Thyroid gland (tissue), 4 donors: ENCODE data around the gene LPCAT1. TPM values are rescaled to one million over a fixed set of nuclear protein-coding genes. Genes with fewer than 3 reads are reported as not detected.

ENCODE experiments used
- DNase-seq, 2 donors: peaks; one replicate each; pipeline ENCODE4 v3.0.0-alpha.2; 2019
- H3K27ac ChIP-seq, 3 donors: fragments of 200-600 bp; sonication (generic); 1 replicate in 2 of 3; 2 replicates in 1 of 3; pipeline ENCODE4 v1.5.1; 2016 to 2019; ENCODE audit warnings: mild to moderate bottlenecking in 1 of 3, moderate library complexity in 1 of 3
- H3K27me3 ChIP-seq: fragments of 200-600 bp; sonication (generic); one replicate; pipeline ENCODE4 v1.5.1; 2019
- H3K36me3 ChIP-seq, 2 donors: fragments of 200-600 bp; sonication (generic); one replicate each; pipeline ENCODE4 v1.5.1; 2016 to 2019
- H3K4me1 ChIP-seq, 2 donors: fragments of 200-600 bp; sonication (generic); one replicate each; pipeline ENCODE4 v1.5.1; 2017 to 2019
- H3K4me3 ChIP-seq, 3 donors: fragments of 200-600 bp; sonication (generic); replicated peaks in 1 of 3; 1 replicate in 2 of 3; 2 replicates in 1 of 3; pipeline ENCODE4 v1.5.1; 2016; ENCODE audit warnings: mild to moderate bottlenecking in 1 of 3
- H3K9me3 ChIP-seq: fragments of 200-600 bp; sonication (generic); one replicate; pipeline ENCODE4 v1.5.1; 2017
- CTCF ChIP-seq, 6 experiments: fragments of 200-600 bp in 3 of 6; fragments of 450-650 bp in 3 of 6; sonication (generic) in 3 of 6; IDR thresholded peaks; one replicate each; pipeline ENCODE4 v1.5.1; 2016 to 2019; ENCODE audit warnings: antibody characterized with exemption in 6 of 6, mild to moderate bottlenecking in 2 of 6, inconsistent platforms in 1 of 6, moderate library complexity in 1 of 6
- POLR2A ChIP-seq, 2 donors: fragments of 450-650 bp; IDR thresholded peaks; one replicate each; pipeline ENCODE4 v1.6.1; 2017; ENCODE audit warnings: antibody characterized with exemption in 2 of 2, mild to moderate bottlenecking in 2 of 2, moderate library complexity in 1 of 2
- WGBS, 2 donors: methylation state at CpG; one replicate each; pipeline ENCODE4 v1.1.5; 2017; 5-methylcytosine and 5-hydroxymethylcytosine counted together
- intact Hi-C: fragments of 100-400 bp; cut with DNase I; formaldehyde crosslinking; loops from one replicate; pipeline ENCODE4 v1.15.1; 2023
- total RNA-seq, 4 donors: library from RNA; depleted of rRNA; stranded (reverse); fragments of >200 nt; gene quantifications; one replicate each; pipeline ENCODE4 v1.2.3, GENCODE V29; 2016

LPCAT1 gene
- total RNA-seq, 4 donors from 2014 or later = 30.9 to 35.7 (median 33.3) TPM

DNA sequence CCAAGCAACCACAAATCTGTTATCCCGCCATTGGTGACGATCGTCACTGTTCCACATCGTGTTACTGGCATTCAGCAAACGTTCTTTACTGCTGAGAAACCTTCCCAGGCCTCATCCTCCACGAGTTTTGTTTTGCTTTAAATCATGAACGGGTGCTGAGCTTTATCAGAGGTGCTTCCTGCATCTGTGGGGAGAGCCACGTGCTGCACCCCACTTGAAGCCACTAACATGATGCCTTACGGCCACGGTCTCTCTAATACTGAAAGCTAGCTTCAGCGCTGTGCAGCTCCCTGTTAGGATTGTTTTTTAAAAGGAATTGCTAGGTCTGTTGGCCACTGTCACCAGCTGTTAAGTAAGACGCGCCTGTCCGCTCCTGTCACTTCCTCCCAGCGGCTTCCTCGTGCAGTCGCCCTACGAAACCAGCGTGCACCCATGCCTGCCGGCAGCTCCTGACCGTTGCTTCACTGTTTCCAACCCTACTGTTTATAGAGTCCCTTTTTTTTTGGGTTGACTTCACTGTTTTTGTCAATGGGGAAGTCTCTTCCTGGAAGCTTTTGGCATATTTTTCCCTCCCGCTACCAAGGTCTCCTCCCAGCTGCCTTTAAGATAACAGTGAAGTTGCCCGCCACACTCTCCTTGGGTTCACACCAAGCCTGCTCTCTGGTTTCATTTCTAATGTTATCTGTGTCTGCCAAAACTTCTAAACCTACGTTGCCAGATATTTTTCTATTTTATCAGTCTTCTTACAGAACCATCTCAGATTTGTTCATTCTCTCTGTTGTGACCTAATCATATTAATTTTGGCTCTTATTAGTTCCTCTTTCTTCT lies 20.3 kb downstream of the LPCAT1 start:
- H3K4me3 ChIP-seq = no peak overlapping the region
- TF ChIP-seq POLR2A (IDR thresholded peaks at IDR 0.05) (no peak), CTCF (IDR thresholded peaks at IDR 0.05) (no peak)
- no peak overlapping the region for H3K27ac ChIP-seq
- DNase-seq = no peak
- intact Hi-C loops = no loop called here
- peaks cover 0 to 11% of the 10 kb centered on the region in 2 donors for H3K4me1 ChIP-seq
- WGBS, 2 donors = 76 to 78% methylated on average over 24 of the region's 24 CpGs
- H3K9me3 ChIP-seq = no peaks in the 10 kb centered on the region
- no peaks in the 10 kb centered on the region for H3K36me3 ChIP-seq
- H3K27me3 ChIP-seq = no peaks in the 10 kb centered on the region

- WGBS, 2 donors = 95 to 99% methylated on average over 10 of the region's 10 CpGs
- Histone ChIP-seq H3K9me3 (no peaks in the 10 kb centered on the region), H3K27me3 (no peaks in the 10 kb centered on the region), H3K36me3 (no peaks in the 10 kb centered on the region), H3K27ac (no peak overlapping the region), H3K4me1 (peaks cover 0 to 11% of the 10 kb centered on the region in 2 donors), H3K4me3 (no peak overlapping the region)
- intact Hi-C loops = no loop called here
- TF ChIP-seq POLR2A (IDR thresholded peaks at IDR 0.05) = no peak
- DNase-seq = no peak
Observed at GRCh38 chr5:1502737-1503120, 21.0 kb downstream of the LPCAT1 start.

GRCh38 chr5:1502046-1502736 lies 21.6 kb downstream of the LPCAT1 start:
- Histone ChIP-seq H3K27me3 (no peaks in the 10 kb centered on the region), H3K9me3 (no peaks in the 10 kb centered on the region), H3K4me3 (no peak overlapping the region), H3K4me1 (peaks cover 0 to 11% of the 10 kb centered on the region in 2 donors), H3K27ac (no peak overlapping the region), H3K36me3 (no peaks in the 10 kb centered on the region)
- no peak for DNase-seq
- intact Hi-C loops = no loop called here
- 88 to 89% methylated on average over 19 to 20 of the region's 23 CpGs for WGBS, 2 donors
- TF ChIP-seq CTCF (IDR thresholded peaks at IDR 0.05) (no peak), POLR2A (IDR thresholded peaks at IDR 0.05) (no peak)

DNA sequence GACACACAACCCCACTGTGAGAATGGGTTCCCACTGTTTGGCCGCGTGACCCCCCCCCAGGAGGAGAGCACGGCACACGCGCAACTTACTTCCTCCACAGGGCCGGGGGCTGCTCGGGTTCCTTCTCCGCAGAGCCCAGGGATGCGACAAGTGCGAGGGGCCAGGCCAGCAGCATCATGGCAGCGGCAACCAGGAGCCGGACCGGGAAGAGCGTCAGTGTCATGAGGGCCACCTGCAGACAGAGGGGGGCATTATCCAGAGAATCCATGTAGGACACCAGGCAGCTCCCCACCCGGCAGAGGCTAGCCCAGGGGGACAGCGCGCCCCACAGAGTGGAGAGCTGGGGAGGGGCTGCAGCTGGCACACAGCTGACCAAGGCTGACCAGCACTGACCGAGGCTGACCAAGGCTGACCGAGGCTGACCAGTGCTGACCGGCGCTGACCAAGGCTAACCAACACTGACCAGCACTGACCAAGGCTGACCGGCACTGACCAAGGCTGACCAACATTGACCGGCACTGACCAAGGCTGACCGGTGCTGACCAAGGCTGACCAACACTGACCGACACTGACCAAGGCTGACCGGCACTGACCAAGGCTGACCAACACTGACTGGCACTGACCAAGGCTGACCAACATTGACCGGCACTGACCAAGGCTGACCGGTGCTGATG lies 22.3 kb downstream of the LPCAT1 start:
- no peak for DNase-seq
- intact Hi-C loops = no loop called here
- Histone ChIP-seq H3K27ac (no peak overlapping the region), H3K36me3 (no peaks in the 10 kb centered on the region), H3K27me3 (no peaks in the 10 kb centered on the region), H3K4me1 (peaks cover 0 to 11% of the 10 kb centered on the region in 2 donors), H3K4me3 (no peak overlapping the region), H3K9me3 (no peaks in the 10 kb centered on the region)
- TF ChIP-seq CTCF (IDR thresholded peaks at IDR 0.05) (no peak), POLR2A (IDR thresholded peaks at IDR 0.05) (no peak)
- 92 to 94% methylated on average over 14 to 21 of the region's 28 CpGs for WGBS, 2 donors

DNA sequence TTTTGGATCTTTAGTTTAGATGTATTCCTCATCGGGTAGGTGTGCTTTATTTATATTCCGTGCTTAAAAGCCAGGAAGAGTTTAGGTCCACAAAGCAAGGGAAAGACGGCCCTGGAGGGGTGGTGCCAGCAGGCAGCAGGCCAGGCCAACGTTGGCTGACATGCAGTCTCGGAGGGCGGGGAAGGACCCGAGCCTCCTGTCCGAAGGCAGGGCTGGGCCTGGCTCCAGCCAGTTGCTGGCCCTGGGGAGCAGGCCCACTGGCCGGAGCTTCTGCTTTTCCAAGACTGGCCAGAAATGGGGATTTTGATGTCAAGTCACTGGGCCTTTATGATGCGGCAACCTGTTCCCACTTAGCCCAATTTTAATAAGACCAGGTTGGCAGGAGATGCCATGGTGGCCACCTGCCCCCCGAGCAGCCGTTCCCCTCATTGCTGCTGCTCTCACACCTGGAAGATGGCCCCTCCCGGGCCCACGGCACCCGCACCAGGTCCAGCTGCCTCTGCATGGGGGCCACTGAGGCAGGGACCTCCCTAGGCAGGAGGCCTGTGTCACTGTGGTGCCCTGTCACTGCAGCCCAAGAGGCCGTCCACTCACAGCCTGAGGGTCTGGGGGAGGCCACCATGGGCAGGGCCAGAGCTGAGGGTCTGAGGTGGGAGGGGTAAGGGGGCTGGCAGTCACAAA lies 23.2 kb downstream of the LPCAT1 start:
- intact Hi-C loops = no loop called here
- H3K36me3 ChIP-seq = no peaks in the 10 kb centered on the region
- 49 to 66% methylated on average over 11 to 13 of the region's 16 CpGs for WGBS, 2 donors
- no peak for TF ChIP-seq POLR2A (IDR thresholded peaks at IDR 0.05)
- TF ChIP-seq CTCF (IDR thresholded peaks at IDR 0.05) = no peak
- no peaks in the 10 kb centered on the region for H3K9me3 ChIP-seq
- peaks cover 0 to 11% of the 10 kb centered on the region in 2 donors for H3K4me1 ChIP-seq
- H3K27me3 ChIP-seq = no peaks in the 10 kb centered on the region
- no peak overlapping the region for H3K4me3 ChIP-seq
- no peak overlapping the region for H3K27ac ChIP-seq
- peak; percentile 52 to 80 for DNase-seq
